Measurements from ENCODE around the gene PLD3.
"Not testable (repeated sequence)": the region's sequence is repeated elsewhere in the genome, so short reads cannot be mapped to it uniquely, and the experiment has no call there.

The PLD3 gene

GRCh38 chr19:40365613-40366401 is 17.3 kb downstream of the PLD3 start:
- peak in 1 of 2 experiments; percentile 64 for DNase-seq

GRCh38 chr19:40366697-40367561 is 18.4 kb downstream of the PLD3 start:
- DNase-seq, result peak in 1 of 2 experiments; percentile 28

GRCh38 chr19:40367577-40368434 is 19.3 kb downstream of the PLD3 start:
- peak; percentile 97 to 98 for DNase-seq

GRCh38 chr19:40369797-40370196 is 21.3 kb downstream of the PLD3 start:
- DNase-seq, result no peak

- not testable (repeated sequence) for DNase-seq
Observed at GRCh38 chr19:40370253-40370652, 21.8 kb downstream of the PLD3 start.

- DNase-seq, result no peak
Observed at GRCh38 chr19:40370997-40371801, 22.7 kb downstream of the PLD3 start.

GRCh38 chr19:40371802-40372122 is 23.3 kb downstream of the PLD3 start:
- DNase-seq, result no peak

- no peak for DNase-seq
Observed at GRCh38 chr19:40374084-40374483, 25.6 kb downstream of the PLD3 start.

GRCh38 chr19:40376286-40376862 is 27.9 kb downstream of the PLD3 start:
- DNase-seq, result no peak

GRCh38 chr19:40377876-40378385 is 29.4 kb downstream of the PLD3 start:
- no peak for DNase-seq

- DNase-seq, result no peak
Observed at GRCh38 chr19:40378509-40378908, 30.0 kb downstream of the PLD3 start.

- DNase-seq, result no peak
Observed at GRCh38 chr19:40379446-40380198, 31.1 kb downstream of the PLD3 start.

GRCh38 chr19:40380199-40381037 is 31.9 kb downstream of the PLD3 start:
- DNase-seq, result no peak

- peak in 1 of 2 experiments; percentile 10 for DNase-seq
Observed at GRCh38 chr19:40381321-40381720, 32.8 kb downstream of the PLD3 start.

- no peak for DNase-seq
Observed at GRCh38 chr19:40383668-40384248, 35.3 kb downstream of the PLD3 start.

- DNase-seq, result no peak
Observed at GRCh38 chr19:40387155-40387554, 38.7 kb downstream of the PLD3 start.

- DNase-seq, result no peak
Observed at GRCh38 chr19:40388481-40388880, 40.0 kb downstream of the PLD3 start.

GRCh38 chr19:40389404-40390083 is 41.0 kb downstream of the PLD3 start:
- no peak for DNase-seq

All from NCI-H524 (cell line).